HG02943 (cell line): ENCODE measurements around the gene PSORS1C1.
"Not testable (repeated sequence)": the region's sequence is repeated elsewhere in the genome, so short reads cannot be mapped to it uniquely, and the experiment has no call there.

Experiments used
- ATAC-seq: cut with Tn5 transposase; IDR thresholded peaks from one replicate; pipeline ENCODE4 v1.9.1; 2021; ENCODE audit warnings: mild to moderate bottlenecking, low read depth, moderate library complexity; ENCODE audit not compliant: unreplicated experiment

Gene PSORS1C1, protein sequence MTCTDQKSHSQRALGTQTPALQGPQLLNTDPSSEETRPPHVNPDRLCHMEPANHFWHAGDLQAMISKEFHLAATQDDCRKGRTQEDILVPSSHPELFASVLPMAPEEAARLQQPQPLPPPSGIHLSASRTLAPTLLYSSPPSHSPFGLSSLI

DNA sequence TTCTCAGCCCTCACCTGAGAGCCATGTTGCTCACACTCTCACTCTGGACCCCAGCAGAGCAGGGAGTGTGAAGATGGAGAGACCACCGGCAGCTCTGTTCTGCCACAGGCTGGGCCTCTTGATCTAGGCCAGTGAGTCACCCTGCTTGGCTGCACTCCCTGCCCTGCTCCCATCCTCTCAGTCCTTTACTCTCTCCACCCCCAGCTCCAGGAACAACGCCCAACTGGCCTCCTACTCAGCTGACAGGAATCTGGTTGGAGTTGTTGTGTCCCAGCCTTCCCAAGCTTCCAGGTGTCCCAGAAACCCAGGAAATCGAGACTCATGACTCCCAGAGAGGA, at the start of gene PSORS1C1:
Gene PSORS1C1 (plus strand): TSS at position 260 of the 338 bp plus-strand sequence. CDS start 14,833 bp downstream, outside the sequence.
- ATAC-seq: no peak

DNA sequence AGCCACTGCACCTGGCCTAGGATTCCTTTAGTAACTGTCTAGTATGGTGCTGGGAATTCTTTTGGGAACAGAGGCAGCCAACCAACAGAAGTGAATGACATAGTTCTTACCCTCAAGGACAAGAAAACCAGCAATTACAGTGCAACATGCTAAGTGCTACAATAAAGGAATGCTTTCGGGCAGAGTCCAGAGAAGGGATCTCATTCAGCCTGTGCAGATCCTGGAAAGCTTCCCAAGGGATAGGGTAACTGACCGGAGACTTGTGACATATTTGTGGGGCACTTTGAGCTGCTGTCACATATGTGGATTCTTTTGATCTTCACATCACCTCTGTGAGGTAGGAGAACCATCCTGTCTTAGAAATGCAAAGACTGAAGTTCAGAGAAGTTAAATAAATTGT, 49.0 kb upstream of the PSORS1C1 start:
- ATAC-seq: no peak

DNA sequence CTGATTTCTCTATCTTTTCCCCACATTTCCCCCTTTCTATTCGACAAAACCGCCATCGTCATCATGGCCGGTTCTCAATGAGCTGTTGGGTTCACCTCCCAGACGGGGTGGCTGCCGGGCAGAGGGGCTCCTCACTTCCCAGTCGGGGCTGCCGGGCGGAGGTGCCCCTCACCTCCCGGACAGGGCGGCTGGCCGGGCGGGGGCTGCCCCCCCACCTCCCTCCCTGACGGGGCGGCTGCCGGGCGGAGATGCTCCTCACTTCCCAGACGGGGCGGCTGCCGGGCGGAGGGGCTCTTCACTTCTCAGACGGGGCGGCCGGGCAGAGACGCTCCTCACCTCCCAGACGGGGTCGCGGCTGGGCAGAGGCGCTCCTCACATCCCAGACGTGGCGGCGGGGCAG, 47.6 kb upstream of the PSORS1C1 start:
- ATAC-seq: not testable (repeated sequence)

DNA sequence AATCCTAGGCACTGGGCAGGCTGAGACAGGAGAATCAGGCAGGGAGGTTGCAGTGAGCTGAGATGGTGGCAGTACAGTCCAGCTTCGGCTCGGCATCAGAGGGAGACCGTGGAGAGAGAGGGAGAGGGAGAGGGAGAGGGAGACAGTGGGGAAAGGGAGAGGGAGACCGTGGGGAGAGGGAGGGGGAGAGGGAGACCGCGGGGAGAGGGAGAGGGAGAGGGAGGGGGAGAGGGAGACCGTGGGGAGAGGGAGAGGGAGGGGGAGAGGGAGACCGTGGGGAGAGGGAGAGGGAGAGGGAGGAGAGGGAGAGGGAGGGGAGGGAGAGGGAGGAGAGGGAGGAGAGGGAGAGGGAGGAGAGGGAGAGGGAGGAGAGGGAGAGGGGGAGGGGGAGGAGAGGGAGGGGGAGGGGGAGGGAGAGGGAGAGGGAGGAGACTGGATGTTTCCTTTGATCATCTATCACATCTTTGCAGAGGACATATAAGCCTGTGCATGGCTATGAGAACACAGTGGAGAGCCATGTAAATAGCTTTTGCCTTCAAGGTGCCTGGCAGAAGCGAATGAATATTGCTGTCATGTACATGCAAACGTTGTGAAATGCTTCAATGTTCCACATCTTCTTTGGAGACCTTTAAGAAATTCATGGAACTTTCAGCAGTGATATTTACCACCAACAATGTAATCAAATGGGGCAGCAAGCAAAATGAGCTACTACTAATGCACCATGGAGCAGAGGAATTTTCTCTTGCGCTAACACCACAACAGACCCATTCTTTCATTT, 46.5 kb upstream of the PSORS1C1 start:
- not testable (repeated sequence) for ATAC-seq

DNA sequence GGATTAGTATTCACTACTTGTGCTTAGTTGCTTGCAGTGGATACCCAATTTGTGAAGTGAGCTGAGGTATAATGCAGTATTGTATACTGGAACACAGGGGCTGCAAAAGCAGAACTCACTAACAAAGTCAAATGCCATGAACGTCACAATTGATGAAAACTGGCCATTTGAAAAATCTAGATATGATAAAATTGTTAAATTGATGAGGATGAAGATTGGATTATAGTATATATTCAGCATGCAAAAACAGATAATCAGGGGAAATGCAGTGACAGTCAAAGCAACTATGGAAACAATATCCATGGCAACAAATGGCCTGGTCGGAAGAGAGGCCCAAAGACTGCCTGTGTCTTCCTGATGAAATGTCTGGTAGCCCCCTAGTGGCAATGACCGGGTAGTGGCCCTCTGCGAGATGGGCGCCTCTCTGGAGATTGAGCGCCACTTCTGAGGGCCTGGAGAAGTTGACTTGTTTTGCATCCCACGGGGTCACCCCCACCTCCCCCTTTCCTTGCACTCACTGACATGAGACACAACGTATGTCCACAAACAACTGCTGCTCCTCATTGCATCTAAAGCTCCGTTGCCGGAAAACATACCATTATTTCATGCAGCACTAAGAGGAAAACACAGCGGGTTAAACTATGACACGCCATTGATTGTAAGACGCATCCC, 45.8 kb upstream of the PSORS1C1 start:
- ATAC-seq: no peak

DNA sequence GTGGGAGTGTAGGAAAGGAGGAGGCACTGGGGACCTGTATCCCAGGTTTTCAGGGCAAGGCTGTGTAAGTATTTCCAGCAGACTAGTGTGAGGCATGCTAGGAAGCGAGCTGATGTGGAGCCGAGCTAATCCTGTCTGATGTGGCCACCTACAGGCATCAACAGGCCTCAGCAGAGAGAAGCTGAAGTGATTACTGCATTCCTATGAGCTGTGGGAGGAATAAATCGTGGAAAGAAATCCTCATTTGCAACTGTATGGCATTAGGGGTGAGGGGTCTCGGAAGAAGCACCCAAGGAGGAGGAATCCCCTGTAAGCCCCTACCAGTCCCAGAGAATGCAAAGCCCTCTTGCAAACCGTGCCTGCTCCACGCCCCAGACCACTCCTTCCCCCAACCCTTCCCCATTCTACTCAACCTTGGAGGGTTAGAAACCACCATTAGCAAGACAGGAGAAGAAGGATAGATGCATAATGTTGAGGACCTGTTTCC, 43.8 kb upstream of the PSORS1C1 start:
- ATAC-seq: no peak

DNA sequence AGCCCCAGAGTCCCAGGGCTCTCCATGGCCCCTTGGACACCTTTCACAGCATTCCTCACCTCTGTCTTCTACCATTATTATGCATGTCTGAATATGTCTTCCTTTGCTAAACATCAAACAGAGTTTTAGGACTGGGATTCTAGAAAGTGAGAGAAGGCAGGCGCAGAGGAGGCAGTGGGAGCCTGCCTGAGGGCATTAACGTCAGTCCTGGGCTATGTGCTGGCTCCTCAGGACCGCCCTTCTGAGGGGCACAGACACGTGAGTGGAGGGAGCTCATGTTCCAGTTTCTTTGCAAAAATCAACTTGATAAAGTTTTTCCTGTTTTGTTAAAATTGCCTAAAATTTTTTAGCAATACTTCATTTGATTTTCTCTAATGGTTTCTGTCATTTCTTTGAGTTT, 40.2 kb upstream of the PSORS1C1 start:
- no peak for ATAC-seq

DNA sequence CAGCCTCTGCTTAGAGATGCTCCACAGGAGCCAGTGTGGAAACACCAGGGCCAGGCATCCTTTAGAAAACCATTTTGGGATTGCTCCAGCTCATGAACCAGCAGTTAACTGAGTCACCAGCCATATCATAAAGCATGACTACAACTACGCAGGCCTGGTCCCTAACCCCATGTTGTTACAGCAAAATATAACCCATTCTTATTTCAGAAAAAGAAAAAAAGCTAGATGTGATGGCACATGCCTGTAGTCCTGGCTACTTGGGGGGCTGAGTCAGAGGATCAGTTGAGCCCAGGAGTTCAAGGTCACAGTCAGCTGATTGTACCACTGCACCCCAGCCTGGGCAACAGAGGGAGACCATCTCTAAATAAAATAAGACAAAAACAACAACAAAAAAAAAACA, 39.1 kb upstream of the PSORS1C1 start:
- no peak for ATAC-seq

DNA sequence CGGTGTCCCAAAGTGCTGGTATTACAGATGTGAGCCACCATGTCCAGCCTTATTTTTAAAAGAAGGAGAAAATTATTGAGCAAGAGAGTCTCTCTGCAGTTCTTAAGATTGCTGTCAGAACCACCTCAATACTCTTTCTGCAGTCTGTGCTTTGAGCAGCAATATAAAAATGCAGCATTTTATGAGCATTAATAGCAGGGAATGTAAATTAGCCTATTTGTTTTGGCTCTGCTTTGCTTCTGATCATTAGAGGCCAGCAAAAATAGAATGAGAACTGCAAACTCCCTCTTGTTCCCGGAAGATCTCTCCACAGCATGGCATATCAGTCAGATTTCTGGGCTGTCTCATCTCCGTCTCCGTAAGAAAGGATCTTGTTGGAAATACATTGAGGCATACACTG, 38.0 kb upstream of the PSORS1C1 start:
- no peak for ATAC-seq

DNA sequence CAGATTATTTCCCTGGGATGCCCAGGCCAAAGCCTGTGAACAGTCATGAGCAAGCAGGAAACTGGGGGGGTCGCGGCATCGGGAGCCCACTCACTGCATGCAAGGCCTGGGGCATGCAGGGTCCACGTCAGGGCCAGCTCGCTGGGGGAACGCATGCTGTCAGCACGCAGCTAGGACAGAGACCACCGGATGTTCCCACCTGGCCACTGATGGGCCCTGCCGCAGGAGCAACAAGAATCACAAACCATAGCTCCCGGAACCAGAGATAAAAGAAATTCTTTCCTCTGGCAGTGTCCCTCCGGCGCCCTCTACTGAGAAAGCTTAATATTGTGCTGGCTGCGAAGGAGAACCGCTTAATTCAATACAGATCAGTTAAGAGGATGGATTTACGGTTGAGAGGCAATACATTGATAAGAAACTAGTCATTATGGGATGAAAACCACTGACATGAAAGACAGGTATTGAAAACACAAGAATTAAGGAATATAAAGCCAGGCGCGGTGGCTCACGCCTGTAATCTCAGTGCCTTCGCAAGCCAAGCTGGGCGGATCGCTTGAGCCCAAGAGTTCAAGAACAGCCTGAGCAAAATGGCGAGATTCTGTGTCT, 34.8 kb upstream of the PSORS1C1 start:
- no peak for ATAC-seq

DNA sequence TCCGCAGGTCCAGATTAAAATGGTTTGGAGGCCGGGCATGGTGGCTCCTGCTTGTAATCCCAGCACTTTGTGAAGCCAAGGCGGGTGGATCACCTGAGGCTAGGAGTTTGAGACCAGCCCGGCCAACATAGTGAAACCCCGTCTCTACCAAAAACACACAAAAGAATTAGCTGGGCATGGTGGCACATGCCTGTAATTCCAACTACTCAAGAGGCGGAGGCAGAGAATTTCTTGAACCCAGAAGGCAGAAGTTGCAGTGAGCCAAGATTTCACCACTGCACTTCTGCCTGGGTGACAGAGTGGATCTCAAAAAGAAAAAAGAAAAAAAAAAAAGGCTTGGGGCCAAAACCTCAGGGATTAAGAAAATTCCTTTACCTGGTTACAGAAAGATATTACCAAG, 32.7 kb upstream of the PSORS1C1 start:
- no peak for ATAC-seq

DNA sequence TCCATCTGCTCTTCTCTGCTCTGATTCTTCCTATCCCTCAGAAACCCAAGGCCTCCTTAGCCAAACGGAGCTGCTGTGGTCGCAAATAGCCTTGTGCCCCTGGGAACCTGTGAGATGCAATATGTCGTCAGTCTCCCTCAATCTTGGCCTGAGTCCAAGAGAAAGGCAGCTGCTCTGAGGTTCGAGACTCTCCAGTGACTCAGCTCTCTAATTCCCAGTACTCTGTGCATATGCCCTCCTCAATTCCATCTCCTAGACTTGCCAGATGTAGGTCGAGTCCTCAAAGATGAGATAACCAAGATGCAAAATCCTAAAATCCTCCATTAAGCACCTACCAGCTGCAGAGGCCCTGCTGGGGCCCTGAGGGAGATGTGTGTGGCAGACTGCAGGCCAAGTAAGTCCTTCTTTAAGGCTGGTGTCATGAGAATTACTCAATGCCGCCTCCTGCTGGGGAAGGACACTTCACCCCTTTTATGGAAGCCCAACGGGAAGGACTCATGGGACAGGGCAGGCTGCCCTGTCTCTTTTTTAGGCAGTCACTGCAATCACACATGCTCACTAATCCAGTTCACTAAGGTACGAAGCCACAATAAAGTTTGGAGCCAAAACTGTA, 30.8 kb upstream of the PSORS1C1 start:
- ATAC-seq: no peak

DNA sequence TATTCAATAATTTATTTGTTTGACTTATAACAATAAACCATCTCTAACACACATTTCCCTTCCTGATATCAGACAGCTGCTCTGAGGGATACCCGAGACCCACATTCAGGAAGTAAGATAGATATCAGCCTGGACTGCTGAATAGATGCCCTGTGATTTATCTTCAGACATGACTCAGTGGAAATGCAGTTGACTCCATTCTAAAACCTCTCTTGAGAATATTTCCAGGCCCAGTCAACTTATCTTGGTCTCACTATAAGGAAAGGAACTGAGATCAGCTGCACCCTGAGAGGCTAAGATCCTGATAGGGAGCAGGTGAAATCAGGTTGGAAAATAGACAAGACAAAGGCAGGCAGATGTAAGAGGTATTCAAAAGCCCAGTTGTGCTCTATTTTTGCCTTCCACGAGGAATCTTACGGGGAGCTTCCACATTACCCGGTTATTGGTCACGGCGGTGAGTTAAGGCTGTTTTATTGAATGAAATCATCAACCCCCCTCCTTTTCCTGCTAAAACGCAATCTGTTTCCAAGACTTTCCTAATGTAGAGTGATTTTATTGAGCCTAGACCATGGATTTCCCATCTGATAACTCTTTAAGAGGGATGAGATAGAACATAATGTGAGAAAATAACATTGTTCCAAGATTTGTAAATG, 27.7 kb upstream of the PSORS1C1 start:
- ATAC-seq: no peak

DNA sequence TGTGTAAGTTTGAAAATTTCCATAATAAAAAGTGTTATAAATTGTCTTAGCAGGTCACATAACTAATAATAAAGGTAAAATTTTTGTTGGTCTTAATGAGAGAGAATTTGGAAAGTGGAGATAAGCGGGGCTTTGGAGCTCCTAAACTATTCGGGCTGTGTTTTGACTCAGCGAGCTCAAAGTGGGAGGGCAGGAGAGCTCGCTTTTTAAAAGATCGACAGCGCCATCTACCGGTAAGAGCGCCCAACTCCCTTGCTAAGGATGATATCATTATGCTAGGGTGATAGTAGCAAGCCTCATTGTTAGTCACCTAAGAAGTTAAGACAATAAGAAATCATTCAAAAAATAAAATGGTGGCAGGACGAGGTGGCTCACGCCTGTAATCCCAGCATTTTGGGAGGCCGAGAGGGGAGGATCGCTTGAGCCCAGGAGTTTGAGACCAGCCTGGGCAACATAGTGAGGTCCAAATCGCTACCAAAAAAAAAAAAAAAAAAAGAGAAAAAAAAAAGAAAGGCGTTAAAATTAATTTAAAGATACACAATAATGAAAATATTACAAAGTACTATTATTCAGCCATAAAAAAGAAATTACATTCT, 27.0 kb upstream of the PSORS1C1 start:
- ATAC-seq: no peak

DNA sequence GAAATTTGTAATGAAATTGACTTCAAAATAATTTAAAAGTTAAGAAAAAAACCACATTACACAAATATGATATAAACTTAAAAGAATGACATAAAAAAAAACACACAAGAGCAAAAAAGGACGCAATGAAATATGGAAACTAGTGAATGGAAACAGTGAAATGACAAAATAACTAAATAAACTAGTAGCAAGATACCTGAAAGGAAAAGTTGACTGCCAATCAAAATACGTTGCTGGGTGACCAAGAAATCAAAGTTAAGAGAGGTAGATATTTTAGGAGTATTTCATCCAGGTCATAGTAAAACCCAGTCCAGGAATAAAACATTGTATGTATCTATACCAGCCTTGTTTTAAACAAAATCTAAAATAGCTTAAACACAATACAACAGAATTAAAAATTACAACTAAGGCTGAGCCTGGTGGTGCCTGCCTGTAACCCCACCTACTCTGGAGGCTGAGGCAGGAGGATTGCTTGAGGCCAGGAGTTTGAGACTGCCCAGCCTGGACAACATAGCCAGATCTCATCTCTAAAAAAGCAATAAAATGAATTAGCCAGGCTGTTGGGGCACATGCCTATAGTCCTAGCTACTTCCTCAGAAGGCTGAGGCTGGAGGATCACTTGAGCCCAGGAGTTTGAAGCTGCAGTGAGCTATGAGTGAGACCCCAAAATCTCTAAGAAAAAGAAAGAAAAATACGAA, 24.2 kb upstream of the PSORS1C1 start:
- no peak for ATAC-seq

DNA sequence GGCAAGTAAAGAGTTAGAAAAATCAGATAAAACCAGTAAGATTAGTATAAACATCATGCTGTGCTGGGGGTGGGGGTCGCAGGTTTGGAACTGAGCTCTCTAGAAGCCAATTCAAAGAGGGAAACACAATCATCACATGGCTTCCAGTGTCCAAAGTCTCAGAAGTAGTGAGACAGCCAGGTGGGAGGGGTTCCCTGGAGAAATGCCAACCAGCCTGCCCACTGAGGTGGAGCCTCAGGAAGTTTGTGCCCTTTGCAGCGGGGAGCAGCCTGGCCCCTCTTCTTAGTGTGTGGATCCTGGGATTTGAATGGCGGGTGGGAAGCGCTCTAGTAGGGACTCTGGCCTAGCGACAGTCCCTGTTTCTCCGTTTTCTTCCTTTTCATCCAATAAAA, 23.6 kb upstream of the PSORS1C1 start:
- ATAC-seq: no peak

DNA sequence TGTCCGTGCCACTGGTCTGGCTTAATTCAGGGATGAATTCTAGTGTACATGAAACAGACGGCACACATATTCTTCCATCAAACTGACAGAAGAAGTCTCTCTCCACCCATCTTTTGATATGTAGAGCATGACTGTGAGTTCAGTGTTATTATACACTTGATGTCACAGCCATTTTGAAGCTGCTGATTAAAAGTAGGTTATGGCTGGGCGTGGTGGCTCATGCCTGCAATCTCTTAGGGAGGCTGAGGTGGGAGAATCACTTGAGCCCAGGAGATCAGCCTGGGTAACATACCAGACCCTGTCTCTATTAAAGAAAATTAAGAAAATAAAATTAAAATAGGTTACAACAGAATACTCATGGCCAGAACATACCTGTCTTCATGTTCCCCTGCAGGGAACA, 22.9 kb upstream of the PSORS1C1 start:
- no peak for ATAC-seq

DNA sequence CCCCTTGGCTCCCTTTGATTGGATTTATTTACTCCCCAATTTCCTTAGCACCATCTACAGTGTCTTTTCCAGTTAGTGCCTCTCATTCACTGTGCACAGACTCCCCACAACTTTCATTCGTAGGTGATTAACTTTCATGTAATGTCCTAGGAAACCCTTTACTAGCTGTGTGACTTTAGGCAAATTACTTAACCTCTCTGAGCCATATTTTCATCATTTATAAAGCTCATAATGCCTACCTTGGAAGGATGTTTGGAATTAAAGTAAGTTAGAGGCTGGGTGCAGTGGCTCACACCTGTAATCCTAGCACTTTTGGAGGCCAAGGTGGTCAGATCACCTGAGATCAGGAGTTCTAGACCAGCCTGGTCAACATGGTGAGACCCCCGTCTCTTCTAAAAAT, 22.4 kb upstream of the PSORS1C1 start:
- ATAC-seq: no peak

DNA sequence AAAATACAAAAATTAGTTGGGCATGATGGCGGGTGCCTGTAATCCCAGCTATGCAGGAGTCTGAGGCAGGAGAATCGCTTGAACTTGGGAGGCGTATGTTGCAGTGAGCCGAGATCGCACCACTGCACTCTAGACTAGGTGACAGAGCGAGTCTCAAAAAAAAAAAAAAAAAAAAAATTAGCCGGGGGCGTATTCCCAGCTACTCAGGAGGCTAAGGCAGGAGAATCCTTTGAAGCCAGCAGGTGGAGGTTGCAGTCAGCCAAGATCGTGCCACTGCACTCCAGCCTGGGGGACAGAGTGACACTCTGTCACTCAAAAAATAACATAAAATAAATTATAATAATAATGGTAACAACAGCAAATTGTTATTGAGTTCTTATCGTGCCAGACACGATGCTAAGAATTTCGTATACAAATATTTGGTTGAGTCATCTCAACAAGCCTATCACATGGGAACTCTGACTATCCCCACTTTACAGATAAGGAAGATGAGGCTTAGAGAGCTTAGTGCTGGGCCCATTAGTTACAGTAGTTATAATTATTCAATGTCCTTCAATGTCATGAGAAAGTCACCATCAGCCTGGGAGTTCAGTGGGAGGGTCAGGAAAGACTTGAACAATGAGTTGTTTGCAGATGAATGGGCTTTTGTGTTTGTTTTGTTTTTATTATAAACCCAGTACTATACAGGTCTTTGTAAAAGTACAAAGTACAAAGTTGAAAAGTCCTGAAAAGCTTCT, 21.7 kb upstream of the PSORS1C1 start:
- ATAC-seq: no peak
